GM21737 (cell line): ENCODE results near the gene PLA2G4B.
"Not testable (repeated sequence)": the region's sequence is repeated elsewhere in the genome, so short reads cannot be mapped to it uniquely, and the experiment has no call there.

Source experiments
- ATAC-seq: cut with Tn5 transposase; IDR thresholded peaks from one replicate; pipeline ENCODE4 v1.9.1; 2021; ENCODE audit warnings: mild to moderate bottlenecking, moderate library complexity; ENCODE audit not compliant: unreplicated experiment

Gene PLA2G4B

GRCh38 chr15:41827290-41827879 lies 11.3 kb upstream of the PLA2G4B start:
- ATAC-seq = no peak

GRCh38 chr15:41827880-41828806 lies 10.5 kb upstream of the PLA2G4B start, which contains the start of gene JMJD7:
JMJD7 (plus strand) TSS chr15:41828092; CDS start chr15:41828125, 33 bp downstream.
- peak; percentile 72 for ATAC-seq

GRCh38 chr15:41828807-41829141 lies 9.9 kb upstream of the PLA2G4B start:
- no peak for ATAC-seq

- no peak for ATAC-seq
Measured at GRCh38 chr15:41829959-41830646, 8.5 kb upstream of the PLA2G4B start.

- ATAC-seq = not testable (repeated sequence)
Measured at GRCh38 chr15:41831291-41831690, 7.4 kb upstream of the PLA2G4B start.

GRCh38 chr15:41832208-41832607 lies 6.4 kb upstream of the PLA2G4B start:
- no peak for ATAC-seq

- no peak for ATAC-seq
Measured at GRCh38 chr15:41832875-41833274, 5.8 kb upstream of the PLA2G4B start.

GRCh38 chr15:41834096-41834495 lies 4.6 kb upstream of the PLA2G4B start:
- no peak for ATAC-seq

- ATAC-seq = no peak
Measured at GRCh38 chr15:41836073-41836472, 2.6 kb upstream of the PLA2G4B start.

- ATAC-seq = no peak
Measured at GRCh38 chr15:41836713-41837454, 1.8 kb upstream of the PLA2G4B start.

GRCh38 chr15:41839781-41840491 lies 1.3 kb downstream of the PLA2G4B start:
- no peak for ATAC-seq

- no peak for ATAC-seq
Measured at GRCh38 chr15:41840673-41841072, 2.0 kb downstream of the PLA2G4B start.

- ATAC-seq = no peak
Measured at GRCh38 chr15:41841131-41841530, 2.5 kb downstream of the PLA2G4B start.

- ATAC-seq = no peak
Measured at GRCh38 chr15:41842229-41842628, 3.6 kb downstream of the PLA2G4B start.

GRCh38 chr15:41843571-41843970 lies 4.9 kb downstream of the PLA2G4B start:
- ATAC-seq = no peak

GRCh38 chr15:41844814-41845213 lies 6.2 kb downstream of the PLA2G4B start:
- no peak for ATAC-seq

GRCh38 chr15:41847206-41847605 lies 8.6 kb downstream of the PLA2G4B start:
- no peak for ATAC-seq

GRCh38 chr15:41847981-41848380 lies 9.3 kb downstream of the PLA2G4B start:
- ATAC-seq = no peak

GRCh38 chr15:41848631-41849030 lies 10.0 kb downstream of the PLA2G4B start:
- ATAC-seq = no peak

- ATAC-seq = no peak
Measured at GRCh38 chr15:41849204-41849603, 10.6 kb downstream of the PLA2G4B start.
